Coronary artery (tissue), 2 donors: ENCODE measurements around the gene PSME1.

Source experiments
- DNase-seq: peaks from one replicate; pipeline ENCODE4 v3.0.0-alpha.2; 2017; ENCODE audit warnings: low spot score
- H3K27ac ChIP-seq, 2 donors: fragments of 200-600 bp; sonication (generic); one replicate each; pipeline ENCODE4 v1.5.1; 2016 to 2019
- H3K4me3 ChIP-seq: fragments of 200-600 bp; sonication (generic); 2 replicates; pipeline ENCODE4 v1.5.1; 2016; ENCODE audit warnings: mild to moderate bottlenecking, moderate library complexity
- CTCF ChIP-seq: fragments of 200-600 bp; sonication (generic); IDR thresholded peaks from one replicate; pipeline ENCODE4 v1.5.1; 2019; ENCODE audit warnings: antibody characterized with exemption

PSME1 gene

GRCh38 chr14:24130717-24131548 is 5.1 kb upstream of the PSME1 start:
- no peak for TF ChIP-seq CTCF
- Histone ChIP-seq H3K4me3 (no peak overlapping the region), H3K27ac (peak overlapping the region; percentile 4 to 39)
- no peak for DNase-seq

- no peak for TF ChIP-seq CTCF
- Histone ChIP-seq H3K27ac (peak overlapping the region; percentile 4 to 39), H3K4me3 (no peak overlapping the region)
These were observed 4.4 kb upstream of the PSME1 start for GRCh38 chr14:24131549-24131966.

GRCh38 chr14:24132061-24132685 is 3.8 kb upstream of the PSME1 start:
- Histone ChIP-seq H3K27ac (no peak overlapping the region), H3K4me3 (no peak overlapping the region)
- no peak for DNase-seq
- TF ChIP-seq CTCF = no peak

More at GRCh38 chr14:24131549-24131966, 4.4 kb upstream of the PSME1 start:
- DNase-seq = no peak

GRCh38 chr14:24132976-24133375 is 3.0 kb upstream of the PSME1 start:
- no peak for DNase-seq
- no peak for TF ChIP-seq CTCF
- Histone ChIP-seq H3K4me3 (no peak overlapping the region), H3K27ac (no peak overlapping the region)

GRCh38 chr14:24133735-24134134 is 2.3 kb upstream of the PSME1 start:
- DNase-seq = no peak
- TF ChIP-seq CTCF = no peak
- no peak overlapping the region for H3K4me3 ChIP-seq
- H3K27ac ChIP-seq = no peak overlapping the region

GRCh38 chr14:24135584-24135833 is 485 bp upstream of the PSME1 start:
- Histone ChIP-seq H3K27ac (peak overlapping the region; percentile 90 to 91), H3K4me3 (peak overlapping the region; percentile 83)
- DNase-seq = no peak
- TF ChIP-seq CTCF = no peak
